H9 (cell line): ENCODE data around the gene TMPRSS3. TPM values are rescaled to one million over a fixed set of nuclear protein-coding genes. Genes with fewer than 3 reads are reported as not detected.

Experiments
- DNase-seq: peaks from one replicate; pipeline ENCODE4 v3.0.0-alpha.2; 2017
- H2AFZ ChIP-seq: one replicate; pipeline ENCODE4 v1.6.1; 2013; ENCODE audit warnings: mild to moderate bottlenecking, low read length, control low read depth, moderate library complexity
- H2AK5ac ChIP-seq: 2 replicates; pipeline ENCODE4 v1.6.1; 2013; ENCODE audit warnings: low read length, control low read depth, mixed read lengths; ENCODE audit not compliant: insufficient read length
- H2BK120ac ChIP-seq: one replicate; pipeline ENCODE4 v1.6.1; 2013; ENCODE audit warnings: low read depth, mild to moderate bottlenecking, low read length, control low read depth, inconsistent platforms; ENCODE audit not compliant: poor library complexity, severe bottlenecking
- H2BK12ac ChIP-seq: 2 replicates; pipeline ENCODE4 v1.6.1; 2013; ENCODE audit warnings: low read length, control low read depth, mixed read lengths, low read depth; ENCODE audit not compliant: insufficient read length
- H2BK15ac ChIP-seq: 2 replicates; pipeline ENCODE4 v1.6.1; 2013; ENCODE audit warnings: low read depth, low read length, control low read depth
- H2BK20ac ChIP-seq: one replicate; pipeline ENCODE4 v1.6.1; 2013; ENCODE audit warnings: low read depth, mild to moderate bottlenecking, low read length, control low read depth, inconsistent platforms; ENCODE audit not compliant: poor library complexity, severe bottlenecking
- H2BK5ac ChIP-seq: 2 replicates; pipeline ENCODE4 v1.6.1; 2013; ENCODE audit warnings: low read length, control low read depth, mixed read lengths; ENCODE audit not compliant: insufficient read length
- H3K14ac ChIP-seq: 2 replicates; pipeline ENCODE4 v1.6.1; 2013; ENCODE audit warnings: low read length, control low read depth; ENCODE audit not compliant: insufficient read depth
- H3K18ac ChIP-seq: 2 replicates; pipeline ENCODE4 v1.6.1; 2013; ENCODE audit warnings: low read depth, mild to moderate bottlenecking, mixed read lengths, low read length, control low read depth; ENCODE audit not compliant: insufficient read length
- H3K23ac ChIP-seq: 2 replicates; pipeline ENCODE4 v1.6.1; 2013; ENCODE audit warnings: low read length, control low read depth, mixed read lengths, low read depth; ENCODE audit not compliant: insufficient read length
- H3K23me2 ChIP-seq: 2 replicates; pipeline ENCODE4 v1.6.1; 2013; ENCODE audit warnings: low read depth, mild to moderate bottlenecking, mixed read lengths, low read length, control low read depth; ENCODE audit not compliant: insufficient read length, poor library complexity, severe bottlenecking
- H3K27ac ChIP-seq: 2 replicates; pipeline ENCODE4 v1.5.1; 2013; ENCODE audit warnings: low read length, control low read depth, mixed read lengths, low read depth; ENCODE audit not compliant: insufficient read length
- H3K27me3 ChIP-seq: 2 replicates; pipeline ENCODE4 v1.6.1; 2013; ENCODE audit warnings: low read length, control low read depth, inconsistent platforms; ENCODE audit not compliant: insufficient read depth
- H3K4ac ChIP-seq: 2 replicates; pipeline ENCODE4 v1.6.1; 2013; ENCODE audit warnings: low read depth, mild to moderate bottlenecking, control low read depth, inconsistent platforms, low read length, moderate library complexity
- H3K4me1 ChIP-seq: 2 replicates; pipeline ENCODE4 v1.6.1; 2013; ENCODE audit warnings: low read length, control low read depth, inconsistent platforms; ENCODE audit not compliant: insufficient read depth
- H3K4me2 ChIP-seq: 2 replicates; pipeline ENCODE4 v1.6.1; 2013; ENCODE audit warnings: low read length, control low read depth, mixed read lengths; ENCODE audit not compliant: insufficient read length, insufficient read depth
- H3K56ac ChIP-seq: 2 replicates; pipeline ENCODE4 v1.6.1; 2013; ENCODE audit warnings: low read depth, mild to moderate bottlenecking, mixed read lengths, low read length, control low read depth; ENCODE audit not compliant: insufficient read length
- H3K79me1 ChIP-seq: 2 replicates; pipeline ENCODE4 v1.6.1; 2013; ENCODE audit warnings: low read depth, mild to moderate bottlenecking, moderate library complexity, low read length, control low read depth, inconsistent platforms; ENCODE audit not compliant: insufficient read depth, poor library complexity, severe bottlenecking
- H3K79me2 ChIP-seq: 2 replicates; pipeline ENCODE4 v1.6.1; 2013; ENCODE audit warnings: low read length, control low read depth, inconsistent platforms; ENCODE audit not compliant: insufficient read depth
- H3K9ac ChIP-seq: 2 replicates; pipeline ENCODE4 v1.6.1; 2013; ENCODE audit warnings: low read length, control low read depth, mixed read lengths; ENCODE audit not compliant: insufficient read length; ENCODE audit errors: extremely low read depth
- H3K9me3 ChIP-seq: one replicate; pipeline ENCODE4 v1.6.1; 2013; ENCODE audit warnings: low read depth, low read length, inconsistent platforms; ENCODE audit not compliant: control insufficient read depth
- H3T11ph ChIP-seq: one replicate; pipeline ENCODE4 v1.6.1; 2013; ENCODE audit warnings: mild to moderate bottlenecking, low read length, control low read depth, inconsistent platforms
- H4K20me1 ChIP-seq: one replicate; pipeline ENCODE4 v1.6.1; 2013; ENCODE audit not compliant: control insufficient read depth, insufficient read length, insufficient read depth
- H4K5ac ChIP-seq: 2 replicates; pipeline ENCODE4 v1.6.1; 2013; ENCODE audit warnings: low read depth, mild to moderate bottlenecking, mixed read lengths, low read length, control low read depth; ENCODE audit not compliant: insufficient read length
- H4K8ac ChIP-seq: replicated peaks from 2 replicates; pipeline ENCODE4 v1.6.1; 2013; ENCODE audit warnings: low read length, control low read depth, mixed read lengths, low read depth; ENCODE audit not compliant: insufficient read length
- H4K91ac ChIP-seq: 2 replicates; pipeline ENCODE4 v1.6.1; 2013; ENCODE audit warnings: low read depth, mild to moderate bottlenecking, moderate library complexity, mixed read lengths, low read length, control low read depth; ENCODE audit not compliant: insufficient read length
- H3K27ac Mint-ChIP-seq, 3 experiments: 2 replicates in 2 of 3; 3 replicates in 1 of 3; pipeline ENCODE4 v1.8.0; 2020 to 2021; ENCODE audit warnings: mixed read lengths in 3 of 3, mild to moderate bottlenecking in 1 of 3, moderate library complexity in 1 of 3
- H3K27me3 Mint-ChIP-seq: 2 replicates; pipeline ENCODE4 v1.8.0; 2021; ENCODE audit warnings: low read depth, mild to moderate bottlenecking, moderate library complexity, mixed read lengths
- H3K36me3 Mint-ChIP-seq, 3 experiments: 2 replicates in 2 of 3; 3 replicates in 1 of 3; pipeline ENCODE4 v1.8.0; 2020 to 2021; ENCODE audit warnings: low read depth in 3 of 3, mixed read lengths in 3 of 3; ENCODE audit not compliant: insufficient read depth in 1 of 3
- H3K4me1 Mint-ChIP-seq, 2 experiments: 2 replicates each; pipeline ENCODE4 v1.8.0; 2020; ENCODE audit warnings: mixed read lengths in 2 of 2
- H3K4me3 Mint-ChIP-seq, 2 experiments: 2 replicates in 1 of 2; 3 replicates in 1 of 2; pipeline ENCODE4 v1.8.0; 2020 to 2021; ENCODE audit warnings: mild to moderate bottlenecking in 2 of 2, mixed read lengths in 2 of 2, moderate library complexity in 1 of 2
- H3K9me3 Mint-ChIP-seq, 2 experiments: 2 replicates in 1 of 2; 3 replicates in 1 of 2; pipeline ENCODE4 v1.8.0; 2020; ENCODE audit warnings: mild to moderate bottlenecking in 2 of 2, mixed read lengths in 2 of 2, moderate library complexity in 1 of 2
- CTCF ChIP-seq: fragments of 200-600 bp; sonication (generic); conservative IDR thresholded peaks from 3 replicates; pipeline ENCODE4 v1.8.0; 2021; ENCODE audit warnings: antibody characterized with exemption, mild to moderate bottlenecking
- WGBS: extraction: QIAGEN DNeasy Blood & Tissue Kit; methylation state at CpG from one replicate; pipeline ENCODE4 v1.1.7; 2013; ENCODE audit warnings: missing lambda C conversion rate, low lambda C conversion rate, mixed read lengths; ENCODE audit not compliant: insufficient read length; ENCODE audit errors: extremely low coverage; 5-methylcytosine and 5-hydroxymethylcytosine counted together
- total RNA-seq: library from RNA; stranded (reverse); gene quantifications from 2 replicates; pipeline ENCODE4 v1.2.1, GENCODE V29; 2021

Gene TMPRSS3
- total RNA-seq, 1 experiment from 2014 or later, result 0.31 TPM

GRCh38 chr21:42370894-42371654, 24.8 kb downstream of the TMPRSS3 start:
- Histone ChIP-seq H2AFZ (no peak overlapping the region), H4K8ac (no peak overlapping the region), H3K27ac (no peak overlapping the region), H2AK5ac (no peak overlapping the region), H3K27me3 (no peaks in the 10 kb centered on the region), H4K20me1 (no peaks in the 10 kb centered on the region), H2BK20ac (no peak overlapping the region), H3K23me2 (no peaks in the 10 kb centered on the region), H4K91ac (no peak overlapping the region), H2BK5ac (no peak overlapping the region), H3K9me3 (no peaks in the 10 kb centered on the region), H3K14ac (no peak overlapping the region), H3K4me1 (no peaks in the 10 kb centered on the region), H4K5ac (no peak overlapping the region), H3K4me2 (no peak overlapping the region), H3K9ac (no peak overlapping the region), H3K18ac (no peak overlapping the region), H2BK15ac (no peak overlapping the region), H3K56ac (no peak overlapping the region), H3K23ac (no peak overlapping the region), H3K4ac (no peak overlapping the region), H2BK120ac (no peak overlapping the region), H3K79me2 (no peaks in the 10 kb centered on the region), H3K79me1 (no peaks in the 10 kb centered on the region), H3T11ph (no peak overlapping the region), H2BK12ac (no peak overlapping the region)
- WGBS, result no CpG with 5 or more reads among the region's 18 CpGs
- no peak for DNase-seq
- H3K4me1 Mint-ChIP-seq, result peaks cover 8 to 11% of the 10 kb centered on the region in 2 experiments
- H3K9me3 Mint-ChIP-seq, result no peaks in the 10 kb centered on the region; a peak in 1 of 5 replicates
- H3K36me3 Mint-ChIP-seq, result no peaks in the 10 kb centered on the region
- peaks cover 24% of the 10 kb centered on the region for H3K27me3 Mint-ChIP-seq
- H3K27ac Mint-ChIP-seq, result peak overlapping the region in 2 of 3 experiments; percentile 9 to 23; a peak in 2 of 7 replicates
- no peak for TF ChIP-seq CTCF
- H3K4me3 Mint-ChIP-seq, result no peak overlapping the region
